ENCODE results near the gene THAP8. TPM values are rescaled to one million over a fixed set of nuclear protein-coding genes. Genes with fewer than 3 reads are reported as not detected.
A peak's percentile ranks its signal among the peaks of the same experiment; 100 is the strongest.

THAP8 gene
- total RNA-seq, 2 experiments from 2014 or later = 3.1 to 3.4 TPM

GRCh38 chr19:36008336-36008978 lies 45.6 kb downstream of the THAP8 start, which contains the start of gene SYNE4:
SYNE4 (minus strand) TSS chr19:36008813; CDS start chr19:36008681, 132 bp downstream.
- DNase-seq = no peak
- no peaks in the 10 kb centered on the region for H3K9me3 Mint-ChIP-seq (ENCODE audit: low read depth)
- H3K27ac Mint-ChIP-seq = no peak within 1 kb of the TSS
- ATAC-seq = no peak
- H3K4me3 Mint-ChIP-seq = peak within 1 kb of the TSS; percentile 35
- POLR2A ChIA-PET = interaction anchor here (0.5 kb wide), 1 partner anchor 368 kb away, joined by 5 read pairs; no protein-coding TSS in a partner anchor
- peaks cover 5% of the 10 kb centered on the region for H3K36me3 Mint-ChIP-seq (ENCODE audit: low read depth)
- no peaks in the 10 kb centered on the region for H3K27me3 Mint-ChIP-seq
- intact Hi-C loops (cut with DNase I, micrococcal nuclease) = no loop called here
- CTCF ChIA-PET = interaction anchor here (0.6 to 0.8 kb wide), 2 partner anchors 12 to 48 kb away, joined by 3 read pairs; no protein-coding TSS in a partner anchor
- peaks cover 19% of the 10 kb centered on the region for H3K4me1 Mint-ChIP-seq

DNA sequence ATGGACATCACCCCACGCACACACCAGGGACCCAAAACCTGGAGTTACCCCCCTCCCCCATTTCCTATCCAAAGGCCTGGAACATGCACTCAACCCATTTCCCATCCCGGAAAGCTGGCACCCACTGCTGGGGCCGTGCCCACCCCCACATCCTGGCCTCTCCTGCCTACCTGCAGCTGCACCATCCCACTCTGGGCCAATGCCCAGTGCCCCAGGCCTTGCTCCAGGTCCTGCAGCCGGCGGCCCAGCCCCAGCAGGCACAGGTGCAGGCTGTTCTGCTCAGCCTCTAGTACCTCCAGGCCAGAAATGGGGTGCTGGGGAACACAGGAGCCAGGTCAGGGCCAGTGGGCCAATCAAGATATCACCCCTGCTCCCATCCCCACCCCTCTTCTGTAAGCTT lies 47.1 kb downstream of the THAP8 start:
- Mint-ChIP-seq H3K4me3 (no peak overlapping the region), H3K27ac (no peak overlapping the region), H3K36me3 (ENCODE audit: low read depth) (peaks cover 6% of the 10 kb centered on the region), H3K4me1 (peaks cover 10% of the 10 kb centered on the region), H3K9me3 (ENCODE audit: low read depth) (no peaks in the 10 kb centered on the region), H3K27me3 (no peaks in the 10 kb centered on the region)
- intact Hi-C loops (cut with DNase I, micrococcal nuclease) = no loop called here
- ChIA-PET CTCF (no interaction called here), POLR2A (no interaction called here)
- ATAC-seq (no peak), DNase-seq (no peak)

GRCh38 chr19:36003284-36003683 lies 50.8 kb downstream of the THAP8 start:
- CTCF ChIA-PET = no interaction called here
- Mint-ChIP-seq H3K9me3 (ENCODE audit: low read depth) (no peaks in the 10 kb centered on the region), H3K36me3 (ENCODE audit: low read depth) (peaks cover 12% of the 10 kb centered on the region), H3K4me3 (no peak overlapping the region), H3K27me3 (no peaks in the 10 kb centered on the region), H3K27ac (no peak overlapping the region), H3K4me1 (peaks cover 8% of the 10 kb centered on the region)
- POLR2A ChIA-PET = no interaction called here
- ATAC-seq = no peak
- DNase-seq = no peak
- intact Hi-C loops (cut with DNase I, micrococcal nuclease) = no loop called here

DNA sequence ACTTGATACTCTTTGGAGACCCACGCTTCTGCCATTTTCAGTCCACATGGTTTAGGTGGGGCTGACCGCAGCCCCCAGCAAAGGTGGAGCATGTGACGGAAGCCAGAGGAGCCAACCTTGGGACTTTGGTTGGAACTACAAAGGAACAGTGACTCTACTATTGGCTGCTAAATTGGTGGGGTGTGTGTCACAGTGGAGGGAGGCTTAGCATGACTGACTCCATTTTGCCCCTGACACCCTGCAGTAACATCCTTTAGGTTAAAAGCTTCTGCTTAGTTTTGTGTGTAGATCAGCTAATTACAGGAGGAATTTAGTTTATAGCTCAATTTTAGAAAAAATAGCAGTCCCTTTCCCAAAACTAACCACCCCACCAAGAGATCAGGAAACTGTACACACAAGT lies 52.5 kb downstream of the THAP8 start:
- H3K4me3 Mint-ChIP-seq = no peak overlapping the region
- intact Hi-C loops (cut with DNase I, micrococcal nuclease) = no loop called here
- peaks cover 20% of the 10 kb centered on the region for H3K4me1 Mint-ChIP-seq
- no peaks in the 10 kb centered on the region for H3K9me3 Mint-ChIP-seq (ENCODE audit: low read depth)
- H3K27me3 Mint-ChIP-seq = no peaks in the 10 kb centered on the region
- H3K27ac Mint-ChIP-seq = no peak overlapping the region
- ChIA-PET CTCF (interaction anchor here (0.6 kb wide), 1 partner anchor 126 kb away, joined by 3 read pairs; no protein-coding TSS in a partner anchor), POLR2A (no interaction called here)
- DNase-seq = no peak
- ATAC-seq = no peak
- peaks cover 22% of the 10 kb centered on the region for H3K36me3 Mint-ChIP-seq (ENCODE audit: low read depth)

GRCh38 chr19:35996777-35997176 lies 57.3 kb downstream of the THAP8 start:
- H3K4me3 Mint-ChIP-seq = peak overlapping the region; percentile 94
- ChIA-PET CTCF (interaction anchor here (0.5 to 1.0 kb wide), 4 partner anchors 11 to 278 kb away, joined by 3 read pairs; no protein-coding TSS in a partner anchor), POLR2A (no interaction called here)
- H3K9me3 Mint-ChIP-seq (ENCODE audit: low read depth) = no peaks in the 10 kb centered on the region
- peaks cover 34% of the 10 kb centered on the region for H3K4me1 Mint-ChIP-seq
- DNase-seq (no peak), ATAC-seq (no peak)
- H3K27ac Mint-ChIP-seq = peak overlapping the region; percentile 65
- intact Hi-C loops (cut with DNase I, micrococcal nuclease) = loop anchor here (5.0 kb wide), 3 partner anchors 39 to 254 kb away; partner anchors contain the start of genes IGFLR1 (in 1 of the 2), THAP8 (in 1 of the 2) and WDR62 (in 1 of the 2)
- peaks cover 28% of the 10 kb centered on the region for H3K36me3 Mint-ChIP-seq (ENCODE audit: low read depth)
- H3K27me3 Mint-ChIP-seq = no peaks in the 10 kb centered on the region

- POLR2A ChIA-PET = no interaction called here
- peak within 1 kb of the TSS; percentile 96 for H3K27ac Mint-ChIP-seq
- no peaks in the 10 kb centered on the region for H3K27me3 Mint-ChIP-seq
- peak; percentile 85 for ATAC-seq
- intact Hi-C loops (cut with DNase I, micrococcal nuclease) = loop anchor here (1.0 to 5.0 kb wide), 12 partner anchors 19 to 253 kb away; partner anchors contain the start of genes ALKBH6 (in 2 of the 2), THAP8 (in 2 of the 2), WDR62 (in 2 of the 2) and CAPNS1 (in 1 of the 2)
- no peaks in the 10 kb centered on the region for H3K9me3 Mint-ChIP-seq (ENCODE audit: low read depth)
- CTCF ChIA-PET = interaction anchor here (0.5 to 1.4 kb wide), 4 partner anchors 17 to 1674 kb away, joined by 3 to 7 read pairs (median 4); partner anchors contain the start of gene ALKBH6
- peaks cover 20% of the 10 kb centered on the region for H3K36me3 Mint-ChIP-seq (ENCODE audit: low read depth)
- peak; percentile 98 for DNase-seq
- H3K4me3 Mint-ChIP-seq = peak within 1 kb of the TSS; percentile 94
- peaks cover 34% of the 10 kb centered on the region for H3K4me1 Mint-ChIP-seq
These were observed 58.8 kb downstream of the THAP8 start, which contains the start of gene SDHAF1 for GRCh38 chr19:35995048-35995993. SDHAF1 (plus strand) TSS chr19:35995188; CDS start chr19:35995275, 87 bp downstream.

DNA sequence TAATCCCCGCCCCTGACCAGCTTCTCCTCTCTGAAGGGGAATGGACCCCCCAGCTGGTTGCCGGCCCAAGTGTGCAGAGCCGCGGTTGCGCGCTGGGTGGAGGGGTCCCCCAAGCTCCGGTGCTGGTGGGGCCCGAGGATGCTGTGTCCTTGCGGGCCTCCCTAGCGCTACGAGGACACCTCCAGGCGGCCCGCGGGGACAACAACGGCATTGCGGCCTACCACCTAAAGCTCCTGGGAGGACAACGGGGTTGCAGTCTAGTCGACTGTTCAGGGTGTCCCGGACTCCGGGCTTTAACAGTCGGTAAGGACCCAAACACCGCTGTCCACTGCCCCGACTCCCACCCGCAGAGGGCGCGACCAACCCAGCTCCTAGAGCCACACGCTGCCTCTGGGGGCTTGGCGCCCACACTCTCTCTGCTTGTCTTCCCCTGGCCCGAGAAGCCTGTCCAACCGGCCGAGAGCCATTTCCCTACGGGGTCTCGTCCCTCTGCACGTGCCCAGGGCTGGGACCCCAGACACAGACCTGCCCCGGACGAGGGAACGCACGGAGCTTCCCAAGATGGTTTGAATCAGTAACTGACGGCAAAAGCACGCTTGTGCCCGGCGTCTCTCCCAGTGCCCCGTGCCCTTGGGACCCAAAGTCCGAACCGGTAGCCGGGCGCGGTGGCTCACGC lies 60.0 kb downstream of the THAP8 start:
- H3K4me1 Mint-ChIP-seq = peaks cover 26% of the 10 kb centered on the region
- no peaks in the 10 kb centered on the region for H3K27me3 Mint-ChIP-seq
- ChIA-PET POLR2A (no interaction called here), CTCF (interaction anchor here (1.1 to 1.4 kb wide), 4 partner anchors 18 to 254 kb away, joined by 4 to 7 read pairs (median 4); no protein-coding TSS in a partner anchor)
- peak; percentile 51 for DNase-seq
- H3K27ac Mint-ChIP-seq = peak overlapping the region; percentile 67
- intact Hi-C loops (cut with DNase I, micrococcal nuclease) = loop anchor here in 1 of 2 experiments (2.0 kb wide), 1 partner anchor 35 kb away; no protein-coding TSS in a partner anchor
- no peak for ATAC-seq
- H3K4me3 Mint-ChIP-seq = peak overlapping the region; percentile 94
- H3K36me3 Mint-ChIP-seq (ENCODE audit: low read depth) = peaks cover 18% of the 10 kb centered on the region
- H3K9me3 Mint-ChIP-seq (ENCODE audit: low read depth) = no peaks in the 10 kb centered on the region

- ChIA-PET CTCF (interaction anchor here (1.2 to 1.3 kb wide), 2 partner anchors 31 to 62 kb away, joined by 4 read pairs; no protein-coding TSS in a partner anchor), POLR2A (no interaction called here)
- Mint-ChIP-seq H3K4me3 (no peak overlapping the region), H3K36me3 (ENCODE audit: low read depth) (peaks cover 18% of the 10 kb centered on the region), H3K27me3 (no peaks in the 10 kb centered on the region), H3K27ac (no peak overlapping the region), H3K4me1 (peaks cover 26% of the 10 kb centered on the region), H3K9me3 (ENCODE audit: low read depth) (no peaks in the 10 kb centered on the region)
- ATAC-seq (no peak), DNase-seq (no peak)
- intact Hi-C loops (cut with DNase I, micrococcal nuclease) = no loop called here
These were observed 60.9 kb downstream of the THAP8 start for GRCh38 chr19:35992907-35993765.

DNA sequence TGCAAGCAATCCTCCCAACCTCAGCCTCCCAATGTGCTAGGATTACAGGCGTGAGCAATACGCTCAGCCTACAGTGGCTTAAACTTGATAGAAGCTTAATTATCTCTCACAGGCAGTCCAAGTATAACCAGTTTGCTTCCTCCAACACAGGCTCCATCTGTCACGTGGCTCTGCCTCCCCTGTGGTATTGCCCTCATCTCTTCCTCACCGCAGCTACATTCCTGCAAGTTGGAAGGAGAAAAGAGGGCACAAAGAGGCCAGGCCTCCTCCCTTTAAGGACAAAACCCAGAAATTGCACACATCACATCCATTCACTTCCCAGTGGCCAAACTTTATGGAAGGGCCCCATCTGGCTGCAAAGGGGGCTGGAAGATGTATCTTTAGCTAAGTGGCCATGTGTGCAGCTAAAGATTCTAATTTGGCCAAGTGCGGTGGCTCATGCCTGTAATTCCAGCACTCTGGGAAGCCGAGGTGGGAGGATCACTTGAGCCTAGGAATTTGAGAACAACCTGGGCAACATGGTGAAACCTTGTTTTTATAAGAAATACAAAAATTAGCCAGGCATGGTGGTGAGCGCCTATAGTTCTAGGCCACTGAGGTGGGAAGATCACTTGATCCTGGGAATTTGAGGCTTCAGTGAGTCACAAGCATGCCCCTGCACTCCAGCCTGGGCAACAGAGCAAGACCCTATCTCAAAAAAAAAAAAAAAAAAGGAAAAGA lies 62.2 kb downstream of the THAP8 start:
- POLR2A ChIA-PET = interaction anchor here (0.9 kb wide), 1 partner anchor 74 kb away, joined by 4 read pairs; no protein-coding TSS in a partner anchor
- peaks cover 18% of the 10 kb centered on the region for H3K4me1 Mint-ChIP-seq
- intact Hi-C loops (cut with DNase I, micrococcal nuclease) = no loop called here
- CTCF ChIA-PET = interaction anchor here (0.9 kb wide), 1 partner anchor 40 kb away, joined by 3 read pairs; no protein-coding TSS in a partner anchor
- no peak for ATAC-seq
- DNase-seq = no peak
- H3K27me3 Mint-ChIP-seq = peaks cover 4% of the 10 kb centered on the region
- H3K27ac Mint-ChIP-seq = no peak overlapping the region
- H3K9me3 Mint-ChIP-seq (ENCODE audit: low read depth) = no peaks in the 10 kb centered on the region
- peaks cover 11% of the 10 kb centered on the region for H3K36me3 Mint-ChIP-seq (ENCODE audit: low read depth)
- no peak overlapping the region for H3K4me3 Mint-ChIP-seq

All from activated CD4-positive, alpha-beta T cell treated with anti-CD3 and anti-CD28 coated beads for 36 hours (primary cell).